Uterus (tissue), 4 donors: Measurements from ENCODE around the gene OR2T35. TPM values are rescaled to one million over a fixed set of nuclear protein-coding genes. Genes with fewer than 3 reads are reported as not detected.

ENCODE experiments used
- DNase-seq, 2 donors: peaks; one replicate each; pipeline ENCODE4 v3.0.0-alpha.2; 2019 to 2020
- H3K27ac ChIP-seq, 2 donors: fragments of 200-600 bp; sonication (generic); 1 replicate in 1 of 2; 2 replicates in 1 of 2; pipeline ENCODE4 v1.5.1; 2016 to 2018
- H3K27me3 ChIP-seq, 2 donors: fragments of 200-600 bp; sonication (generic); one replicate each; pipeline ENCODE4 v1.5.1; 2018 to 2019; ENCODE audit warnings: control low read depth in 1 of 2
- H3K36me3 ChIP-seq, 2 donors: fragments of 200-600 bp; sonication (generic); one replicate each; pipeline ENCODE4 v1.5.1; 2019; ENCODE audit warnings: control low read depth in 1 of 2
- H3K4me1 ChIP-seq, 2 donors: fragments of 200-600 bp; sonication (generic); one replicate each; pipeline ENCODE4 v1.5.1; 2018 to 2019; ENCODE audit warnings: control low read depth in 1 of 2
- H3K4me3 ChIP-seq, 2 donors: fragments of 200-600 bp; sonication (generic); 1 replicate in 1 of 2; 2 replicates in 1 of 2; pipeline ENCODE4 v1.5.1; 2018 to 2019; ENCODE audit warnings: mild to moderate bottlenecking in 1 of 2
- H3K9me3 ChIP-seq, 2 donors: fragments of 200-600 bp; sonication (generic); one replicate each; pipeline ENCODE4 v1.5.1; 2019; ENCODE audit warnings: control low read depth in 1 of 2
- CTCF ChIP-seq, 4 experiments: fragments of 200-600 bp in 2 of 4; fragments of 450-650 bp in 2 of 4; sonication (generic) in 2 of 4; IDR thresholded peaks; one replicate each; pipeline ENCODE4 v1.5.1; 2016 to 2019; ENCODE audit warnings: antibody characterized with exemption in 4 of 4, mild to moderate bottlenecking in 2 of 4, moderate library complexity in 1 of 4
- POLR2A ChIP-seq, 2 donors: fragments of 450-650 bp; IDR thresholded peaks; one replicate each; pipeline ENCODE4 v1.6.1; 2016; ENCODE audit warnings: antibody characterized with exemption in 2 of 2, mild to moderate bottlenecking in 1 of 2, moderate library complexity in 1 of 2
- intact Hi-C: fragments of 100-400 bp; cut with DNase I; formaldehyde crosslinking; loops from one replicate; pipeline ENCODE4 v1.15.1; 2023; ENCODE audit warnings: low total_unique reads
- total RNA-seq, 4 donors: library from RNA; depleted of rRNA in 3 of 4; stranded (reverse); fragments of >200 nt in 3 of 4; gene quantifications; one replicate each; pipeline versions ENCODE4 v1.1.0 to v1.2.4, GENCODE V29; 2014 to 2023
- donor health status: DM: yes; HTN: yes; CAD: no.

Gene OR2T35
- total RNA-seq, 4 donors from 2014 or later, result not detected

- intact Hi-C loops, result no loop called here
- H3K9me3 ChIP-seq, result no peaks in the 10 kb centered on the region
- H3K27ac ChIP-seq, result no peak overlapping the region
- TF ChIP-seq POLR2A (IDR thresholded peaks at IDR 0.05), result no peak
- peak in 1 of 4 experiments; percentile 22 for TF ChIP-seq CTCF (IDR thresholded peaks at IDR 0.05)
- no peak overlapping the region for H3K4me3 ChIP-seq
- DNase-seq, result no peak
- no peaks in the 10 kb centered on the region for H3K4me1 ChIP-seq
- H3K36me3 ChIP-seq, result no peaks in the 10 kb centered on the region
- H3K27me3 ChIP-seq, result no peaks in the 10 kb centered on the region
These were observed 22.5 kb downstream of the OR2T35 start for GRCh38 chr1:248622570-248623001.

- H3K36me3 ChIP-seq, result no peaks in the 10 kb centered on the region
- H3K27me3 ChIP-seq, result no peaks in the 10 kb centered on the region
- DNase-seq, result no peak
- intact Hi-C loops, result no loop called here
- TF ChIP-seq CTCF (IDR thresholded peaks at IDR 0.05) (no peak), POLR2A (IDR thresholded peaks at IDR 0.05) (no peak)
- no peaks in the 10 kb centered on the region for H3K9me3 ChIP-seq
- no peaks in the 10 kb centered on the region for H3K4me1 ChIP-seq
- no peak overlapping the region for H3K27ac ChIP-seq
- no peak overlapping the region for H3K4me3 ChIP-seq
These were observed 23.3 kb downstream of the OR2T35 start for GRCh38 chr1:248621770-248622169.

GRCh38 chr1:248618878-248619277 lies 26.2 kb downstream of the OR2T35 start:
- intact Hi-C loops, result no loop called here
- Histone ChIP-seq H3K4me3 (no peak overlapping the region), H3K4me1 (no peaks in the 10 kb centered on the region), H3K27me3 (no peaks in the 10 kb centered on the region), H3K36me3 (no peaks in the 10 kb centered on the region), H3K27ac (no peak overlapping the region), H3K9me3 (no peaks in the 10 kb centered on the region)
- no peak for DNase-seq
- TF ChIP-seq CTCF (IDR thresholded peaks at IDR 0.05), result peak in 3 of 4 experiments; percentile 25 to 34 (median 30)
- TF ChIP-seq POLR2A (IDR thresholded peaks at IDR 0.05), result no peak

GRCh38 chr1:248618119-248618518 lies 27.0 kb downstream of the OR2T35 start:
- TF ChIP-seq POLR2A (IDR thresholded peaks at IDR 0.05), result no peak
- H3K27ac ChIP-seq, result no peak overlapping the region
- H3K4me1 ChIP-seq, result no peaks in the 10 kb centered on the region
- H3K36me3 ChIP-seq, result no peaks in the 10 kb centered on the region
- no peak overlapping the region for H3K4me3 ChIP-seq
- no peaks in the 10 kb centered on the region for H3K27me3 ChIP-seq
- intact Hi-C loops, result no loop called here
- no peaks in the 10 kb centered on the region for H3K9me3 ChIP-seq
- no peak for DNase-seq

- Histone ChIP-seq H3K27me3 (no peaks in the 10 kb centered on the region), H3K4me1 (no peaks in the 10 kb centered on the region), H3K36me3 (no peaks in the 10 kb centered on the region), H3K27ac (no peak overlapping the region), H3K4me3 (no peak overlapping the region), H3K9me3 (no peaks in the 10 kb centered on the region)
- intact Hi-C loops, result no loop called here
- DNase-seq, result no peak
- TF ChIP-seq POLR2A (IDR thresholded peaks at IDR 0.05) (no peak), CTCF (IDR thresholded peaks at IDR 0.05) (no peak)
These were observed 31.3 kb downstream of the OR2T35 start for GRCh38 chr1:248613742-248614141.

GRCh38 chr1:248611883-248612414 lies 33.1 kb downstream of the OR2T35 start:
- TF ChIP-seq POLR2A (IDR thresholded peaks at IDR 0.05), result no peak
- TF ChIP-seq CTCF (IDR thresholded peaks at IDR 0.05), result no peak
- intact Hi-C loops, result no loop called here
- no peaks in the 10 kb centered on the region for H3K36me3 ChIP-seq

More at GRCh38 chr1:248611883-248612414, 33.1 kb downstream of the OR2T35 start:
- no peaks in the 10 kb centered on the region for H3K9me3 ChIP-seq
- no peaks in the 10 kb centered on the region for H3K4me1 ChIP-seq
- no peak overlapping the region for H3K27ac ChIP-seq
- no peak for DNase-seq
- no peak overlapping the region for H3K4me3 ChIP-seq
- H3K27me3 ChIP-seq, result no peaks in the 10 kb centered on the region
